Adrenal gland (tissue), 5 donors: ENCODE results near the gene TEDC1.

Source experiments
- POLR2A ChIP-seq, 2 donors: fragments of 450-650 bp; IDR thresholded peaks; one replicate each; pipeline ENCODE4 v1.6.1; 2017; ENCODE audit warnings: antibody characterized with exemption in 2 of 2, mild to moderate bottlenecking in 2 of 2, moderate library complexity in 1 of 2
- TF ChIP-seq, protein P1 (sequence below), 6 experiments: fragments of 450-650 bp in 4 of 6; fragments of 200-600 bp in 2 of 6; sonication (generic) in 1 of 6; IDR thresholded peaks; 1 replicate in 5 of 6; 2 replicates in 1 of 6; pipeline versions ENCODE4 v1.5.1 to v1.8.0; 2016 to 2021; ENCODE audit warnings: antibody characterized with exemption in 6 of 6, mild to moderate bottlenecking in 2 of 6, moderate library complexity in 1 of 6
- donor health status: DM: no; HTN: no; CAD: no.

DNA sequence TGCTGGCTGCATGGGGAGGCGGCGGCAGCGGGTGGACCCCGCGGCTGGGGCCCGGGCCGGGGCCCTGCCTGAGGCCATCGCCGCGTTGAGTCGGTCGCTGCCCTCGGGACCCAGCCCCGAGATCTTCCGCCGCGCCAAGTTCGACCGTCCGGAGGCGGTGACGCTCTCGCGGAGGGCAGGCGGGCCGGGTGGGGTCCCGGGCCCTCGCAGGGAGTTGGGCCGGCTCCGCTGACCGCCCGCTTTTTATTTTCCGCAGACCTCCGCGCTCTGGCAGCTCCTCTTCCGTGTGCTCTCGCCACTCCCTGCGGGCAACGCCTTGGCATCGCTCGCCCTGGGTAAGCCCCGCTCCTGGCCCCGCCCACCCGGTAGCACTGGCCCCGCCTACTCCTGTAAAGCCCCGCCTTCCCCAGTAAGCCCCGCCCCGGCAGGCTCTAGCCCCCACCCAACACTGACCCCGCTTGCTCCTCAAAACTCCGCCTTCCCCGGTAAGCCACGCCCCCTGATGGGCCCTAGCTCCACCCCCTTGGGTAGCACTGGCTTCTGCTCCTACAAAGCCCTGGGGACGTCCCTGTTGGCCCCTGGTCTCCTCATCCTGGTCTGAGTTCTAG is 424 bp downstream of the TEDC1 start:
- TF ChIP-seq, protein P1, sequence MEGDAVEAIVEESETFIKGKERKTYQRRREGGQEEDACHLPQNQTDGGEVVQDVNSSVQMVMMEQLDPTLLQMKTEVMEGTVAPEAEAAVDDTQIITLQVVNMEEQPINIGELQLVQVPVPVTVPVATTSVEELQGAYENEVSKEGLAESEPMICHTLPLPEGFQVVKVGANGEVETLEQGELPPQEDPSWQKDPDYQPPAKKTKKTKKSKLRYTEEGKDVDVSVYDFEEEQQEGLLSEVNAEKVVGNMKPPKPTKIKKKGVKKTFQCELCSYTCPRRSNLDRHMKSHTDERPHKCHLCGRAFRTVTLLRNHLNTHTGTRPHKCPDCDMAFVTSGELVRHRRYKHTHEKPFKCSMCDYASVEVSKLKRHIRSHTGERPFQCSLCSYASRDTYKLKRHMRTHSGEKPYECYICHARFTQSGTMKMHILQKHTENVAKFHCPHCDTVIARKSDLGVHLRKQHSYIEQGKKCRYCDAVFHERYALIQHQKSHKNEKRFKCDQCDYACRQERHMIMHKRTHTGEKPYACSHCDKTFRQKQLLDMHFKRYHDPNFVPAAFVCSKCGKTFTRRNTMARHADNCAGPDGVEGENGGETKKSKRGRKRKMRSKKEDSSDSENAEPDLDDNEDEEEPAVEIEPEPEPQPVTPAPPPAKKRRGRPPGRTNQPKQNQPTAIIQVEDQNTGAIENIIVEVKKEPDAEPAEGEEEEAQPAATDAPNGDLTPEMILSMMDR (IDR thresholded peaks at IDR 0.05), result no peak
- TF ChIP-seq POLR2A (IDR thresholded peaks at IDR 0.05), result peak; percentile 24 to 29
